ENCODE results near the gene C3orf22.
"Not testable (repeated sequence)": the region's sequence is repeated elsewhere in the genome, so short reads cannot be mapped to it uniquely, and the experiment has no call there.

C3orf22 gene

GRCh38 chr3:126537730-126538281, 20.9 kb downstream of the C3orf22 start:
- DNase-seq (ENCODE audit: low read depth) = no peak
- no peak overlapping the region for H3K4me3 ChIP-seq (ENCODE audit: low read depth, low read length)
- TF ChIP-seq CTCF (conservative IDR thresholded peaks at IDR 0.05; ENCODE audit: low read depth, low read length) = no peak

GRCh38 chr3:126537116-126537729, 21.5 kb downstream of the C3orf22 start:
- no peak overlapping the region for H3K4me3 ChIP-seq (ENCODE audit: low read depth, low read length)
- no peak for DNase-seq (ENCODE audit: low read depth)
- TF ChIP-seq CTCF (conservative IDR thresholded peaks at IDR 0.05; ENCODE audit: low read depth, low read length) = no peak

- no peak for TF ChIP-seq CTCF (conservative IDR thresholded peaks at IDR 0.05; ENCODE audit: low read depth, low read length)
- H3K4me3 ChIP-seq (ENCODE audit: low read depth, low read length) = no peak overlapping the region
- no peak for DNase-seq (ENCODE audit: low read depth)
Observed at GRCh38 chr3:126536126-126536525, 22.6 kb downstream of the C3orf22 start.

GRCh38 chr3:126535636-126536035, 23.1 kb downstream of the C3orf22 start:
- TF ChIP-seq CTCF (conservative IDR thresholded peaks at IDR 0.05; ENCODE audit: low read depth, low read length) = no peak
- no peak for DNase-seq (ENCODE audit: low read depth)
- no peak overlapping the region for H3K4me3 ChIP-seq (ENCODE audit: low read depth, low read length)

- H3K4me3 ChIP-seq (ENCODE audit: low read depth, low read length); DNase-seq (ENCODE audit: low read depth): not testable (repeated sequence)
Observed at GRCh38 chr3:126534716-126535115, 24.0 kb downstream of the C3orf22 start.

- DNase-seq (ENCODE audit: low read depth) = no peak
Observed at GRCh38 chr3:126533506-126533905, 25.2 kb downstream of the C3orf22 start.

GRCh38 chr3:126531051-126531330, 27.7 kb downstream of the C3orf22 start:
- DNase-seq (ENCODE audit: low read depth) = no peak
- no peak overlapping the region for H3K4me3 ChIP-seq (ENCODE audit: low read depth, low read length)

More at GRCh38 chr3:126533506-126533905, 25.2 kb downstream of the C3orf22 start:
- H3K4me3 ChIP-seq (ENCODE audit: low read depth, low read length) = no peak overlapping the region
- TF ChIP-seq CTCF (conservative IDR thresholded peaks at IDR 0.05; ENCODE audit: low read depth, low read length) = no peak

More at GRCh38 chr3:126531051-126531330, 27.7 kb downstream of the C3orf22 start:
- TF ChIP-seq CTCF (conservative IDR thresholded peaks at IDR 0.05; ENCODE audit: low read depth, low read length) = no peak

Data from choroid plexus epithelial cell (primary cell).